Memory B cell (primary cell): ENCODE measurements around the gene CCDC38.

Experiments used
- ATAC-seq: fragments of 150-1000 bp; cut with Tn5 transposase; 2 replicates; pipeline ENCODE4 v1.10.0; 2021; ENCODE audit warnings: low read depth, mild to moderate bottlenecking, moderate library complexity
- DNase-seq, 2 donors: peaks; one replicate each; pipeline ENCODE4 v3.0.0; 2022; ENCODE audit warnings: low spot score in 2 of 2
- H3K27ac Mint-ChIP-seq: one replicate; pipeline ENCODE4 v1.8.0; 2022; ENCODE audit warnings: mild to moderate bottlenecking, moderate library complexity, mixed read lengths
- H3K27me3 Mint-ChIP-seq: one replicate; pipeline ENCODE4 v1.8.0; 2022; ENCODE audit warnings: mixed read lengths
- H3K36me3 Mint-ChIP-seq: one replicate; pipeline ENCODE4 v1.8.0; 2022; ENCODE audit warnings: mild to moderate bottlenecking, mixed read lengths
- H3K4me1 Mint-ChIP-seq: one replicate; pipeline ENCODE4 v1.8.0; 2022; ENCODE audit warnings: mixed read lengths
- H3K4me3 Mint-ChIP-seq: one replicate; pipeline ENCODE4 v1.8.0; 2022; ENCODE audit warnings: mild to moderate bottlenecking, moderate library complexity, mixed read lengths
- H3K9me3 Mint-ChIP-seq: one replicate; pipeline ENCODE4 v1.8.0; 2022; ENCODE audit warnings: mixed read lengths

CCDC38 gene

GRCh38 chr12:95884998-95885397 is 57.4 kb downstream of the CCDC38 start:
- Mint-ChIP-seq H3K4me3 (no peak overlapping the region), H3K27ac (no peak overlapping the region), H3K36me3 (peaks cover 1% of the 10 kb centered on the region), H3K27me3 (peaks cover 1% of the 10 kb centered on the region), H3K4me1 (no peaks in the 10 kb centered on the region), H3K9me3 (no peaks in the 10 kb centered on the region)
- ATAC-seq = no peak
- no peak for DNase-seq

GRCh38 chr12:95882873-95883272 is 59.5 kb downstream of the CCDC38 start:
- Mint-ChIP-seq H3K4me3 (no peak overlapping the region), H3K36me3 (peaks cover 4% of the 10 kb centered on the region), H3K9me3 (no peaks in the 10 kb centered on the region), H3K4me1 (no peaks in the 10 kb centered on the region), H3K27ac (no peak overlapping the region), H3K27me3 (peaks cover 2% of the 10 kb centered on the region)
- DNase-seq = no peak
- ATAC-seq = no peak

- Mint-ChIP-seq H3K27ac (no peak overlapping the region), H3K27me3 (peaks cover 2% of the 10 kb centered on the region), H3K9me3 (no peaks in the 10 kb centered on the region), H3K4me1 (no peaks in the 10 kb centered on the region), H3K4me3 (no peak overlapping the region), H3K36me3 (peaks cover 4% of the 10 kb centered on the region)
- DNase-seq (no peak), ATAC-seq (no peak)
Observed at GRCh38 chr12:95882080-95882479, 60.3 kb downstream of the CCDC38 start.

DNA sequence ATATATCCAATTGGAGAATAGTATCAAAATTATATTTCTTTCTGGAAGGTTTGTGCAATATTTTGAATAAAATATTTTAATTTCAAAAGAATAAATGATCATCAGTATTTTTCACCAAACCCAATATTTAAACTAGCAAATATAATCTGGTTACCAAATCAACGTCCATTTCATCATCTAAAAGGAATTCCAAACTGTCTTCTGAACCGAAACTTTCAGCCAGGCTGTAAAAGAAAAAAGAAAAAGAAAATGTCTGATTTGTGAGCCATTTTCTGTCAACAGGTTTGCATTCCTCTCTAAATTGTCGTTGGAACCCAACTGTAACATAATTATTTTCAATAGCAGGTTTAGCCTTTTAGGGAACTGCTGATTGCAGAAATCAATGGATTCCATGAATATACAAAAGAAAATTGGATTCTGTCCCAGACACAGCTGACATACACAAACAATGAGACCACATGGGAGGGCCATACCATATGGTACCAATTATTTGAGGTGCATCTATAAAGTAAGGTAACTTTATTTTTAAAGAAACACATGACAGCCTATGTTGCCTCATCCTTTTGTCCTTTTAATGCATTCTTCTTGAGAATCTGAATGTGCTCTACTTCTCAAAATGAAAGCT is 61.0 kb downstream of the CCDC38 start:
- peaks cover 4% of the 10 kb centered on the region for H3K36me3 Mint-ChIP-seq

GRCh38 chr12:95880895-95881294 is 61.5 kb downstream of the CCDC38 start:
- Mint-ChIP-seq H3K27ac (no peak overlapping the region), H3K4me3 (no peak overlapping the region), H3K27me3 (peaks cover 2% of the 10 kb centered on the region), H3K36me3 (peaks cover 4% of the 10 kb centered on the region), H3K9me3 (no peaks in the 10 kb centered on the region), H3K4me1 (no peaks in the 10 kb centered on the region)
- ATAC-seq (no peak), DNase-seq (no peak)

More for the DNA sequence above, 61.0 kb downstream of the CCDC38 start:
- no peak overlapping the region for H3K4me3 Mint-ChIP-seq
- no peaks in the 10 kb centered on the region for H3K4me1 Mint-ChIP-seq
- no peaks in the 10 kb centered on the region for H3K9me3 Mint-ChIP-seq
- peaks cover 2% of the 10 kb centered on the region for H3K27me3 Mint-ChIP-seq
- ATAC-seq = no peak
- H3K27ac Mint-ChIP-seq = no peak overlapping the region
- no peak for DNase-seq

DNA sequence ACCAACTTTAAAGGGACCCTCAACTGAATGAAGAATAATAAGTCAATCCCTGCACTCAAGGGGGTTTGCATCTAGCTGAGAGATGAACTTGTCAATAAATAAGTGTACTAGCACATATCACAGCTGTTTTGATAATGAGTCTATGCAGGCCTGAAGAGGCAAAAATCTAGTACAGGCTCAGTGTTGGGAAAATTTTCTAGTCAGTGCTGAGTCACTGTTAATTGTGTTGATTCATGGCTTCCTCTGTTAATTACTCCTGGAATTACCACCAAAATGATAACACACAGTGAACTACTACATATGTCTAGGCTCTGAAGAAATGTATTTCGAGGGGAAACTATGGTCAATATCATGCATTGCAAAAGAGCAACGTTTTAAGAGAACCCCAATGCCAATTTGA is 64.8 kb downstream of the CCDC38 start:
- peaks cover 11% of the 10 kb centered on the region for H3K36me3 Mint-ChIP-seq
- H3K9me3 Mint-ChIP-seq = no peaks in the 10 kb centered on the region
- ATAC-seq (no peak), DNase-seq (no peak)
- H3K4me3 Mint-ChIP-seq = no peak overlapping the region
- peaks cover 2% of the 10 kb centered on the region for H3K27me3 Mint-ChIP-seq
- no peak overlapping the region for H3K27ac Mint-ChIP-seq
- no peaks in the 10 kb centered on the region for H3K4me1 Mint-ChIP-seq

- Mint-ChIP-seq H3K4me3 (no peak overlapping the region), H3K4me1 (no peaks in the 10 kb centered on the region), H3K36me3 (peaks cover 14% of the 10 kb centered on the region), H3K9me3 (no peaks in the 10 kb centered on the region), H3K27ac (no peak overlapping the region), H3K27me3 (no peaks in the 10 kb centered on the region)
- DNase-seq (no peak), ATAC-seq (no peak)
Observed at GRCh38 chr12:95874452-95874851, 68.0 kb downstream of the CCDC38 start.

- H3K27ac Mint-ChIP-seq = no peak overlapping the region
- ATAC-seq (no peak), DNase-seq (no peak)
- peaks cover 5% of the 10 kb centered on the region for H3K4me1 Mint-ChIP-seq
- H3K9me3 Mint-ChIP-seq = no peaks in the 10 kb centered on the region
- H3K27me3 Mint-ChIP-seq = no peaks in the 10 kb centered on the region
- no peak overlapping the region for H3K4me3 Mint-ChIP-seq
- peaks cover 21% of the 10 kb centered on the region for H3K36me3 Mint-ChIP-seq
Observed at GRCh38 chr12:95870897-95871296, 71.5 kb downstream of the CCDC38 start.

DNA sequence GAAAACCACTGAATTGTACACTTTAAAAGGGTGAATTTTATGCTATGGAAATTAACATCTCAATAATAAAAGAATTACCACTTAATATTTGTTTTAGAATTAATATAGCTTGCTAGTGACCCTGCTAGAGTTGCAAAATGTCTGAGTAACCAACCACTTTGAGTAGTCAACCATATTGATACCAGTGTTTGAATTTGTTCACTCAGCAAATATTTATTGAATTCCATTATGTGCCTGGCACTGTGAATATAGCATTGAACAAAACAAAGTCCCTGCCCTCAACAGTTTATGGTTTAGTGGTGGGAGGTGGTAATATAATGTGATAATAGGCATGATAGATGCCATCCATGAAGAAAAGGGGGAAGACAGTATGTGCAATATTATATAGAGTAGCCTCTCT is 79.1 kb downstream of the CCDC38 start:
- DNase-seq (no peak), ATAC-seq (no peak)
- Mint-ChIP-seq H3K27ac (no peak overlapping the region), H3K27me3 (no peaks in the 10 kb centered on the region), H3K36me3 (peaks cover 33% of the 10 kb centered on the region), H3K4me1 (peaks cover 2% of the 10 kb centered on the region), H3K4me3 (no peak overlapping the region), H3K9me3 (no peaks in the 10 kb centered on the region)

- H3K4me1 Mint-ChIP-seq = peaks cover 5% of the 10 kb centered on the region
- H3K27ac Mint-ChIP-seq = no peak overlapping the region
- H3K36me3 Mint-ChIP-seq = peaks cover 26% of the 10 kb centered on the region
- H3K4me3 Mint-ChIP-seq = no peak overlapping the region
- ATAC-seq (no peak), DNase-seq (no peak)
- H3K9me3 Mint-ChIP-seq = no peaks in the 10 kb centered on the region
- H3K27me3 Mint-ChIP-seq = peaks cover 2% of the 10 kb centered on the region
Observed at GRCh38 chr12:95862038-95862437, 80.4 kb downstream of the CCDC38 start.

- no peak overlapping the region for H3K4me3 Mint-ChIP-seq
- ATAC-seq (no peak), DNase-seq (no peak)
- H3K27me3 Mint-ChIP-seq = peaks cover 2% of the 10 kb centered on the region
- peaks cover 5% of the 10 kb centered on the region for H3K4me1 Mint-ChIP-seq
- no peak overlapping the region for H3K27ac Mint-ChIP-seq
- peaks cover 24% of the 10 kb centered on the region for H3K36me3 Mint-ChIP-seq
- no peaks in the 10 kb centered on the region for H3K9me3 Mint-ChIP-seq
Observed at GRCh38 chr12:95859947-95860850, 82.2 kb downstream of the CCDC38 start.

GRCh38 chr12:95859344-95859816 is 83.0 kb downstream of the CCDC38 start:
- DNase-seq = no peak
- H3K27me3 Mint-ChIP-seq = peaks cover 5% of the 10 kb centered on the region
- peak; percentile 2 for ATAC-seq
- peaks cover 24% of the 10 kb centered on the region for H3K36me3 Mint-ChIP-seq
- peaks cover 5% of the 10 kb centered on the region for H3K4me1 Mint-ChIP-seq
- no peak overlapping the region for H3K27ac Mint-ChIP-seq
- H3K9me3 Mint-ChIP-seq = no peaks in the 10 kb centered on the region
- no peak overlapping the region for H3K4me3 Mint-ChIP-seq

DNA sequence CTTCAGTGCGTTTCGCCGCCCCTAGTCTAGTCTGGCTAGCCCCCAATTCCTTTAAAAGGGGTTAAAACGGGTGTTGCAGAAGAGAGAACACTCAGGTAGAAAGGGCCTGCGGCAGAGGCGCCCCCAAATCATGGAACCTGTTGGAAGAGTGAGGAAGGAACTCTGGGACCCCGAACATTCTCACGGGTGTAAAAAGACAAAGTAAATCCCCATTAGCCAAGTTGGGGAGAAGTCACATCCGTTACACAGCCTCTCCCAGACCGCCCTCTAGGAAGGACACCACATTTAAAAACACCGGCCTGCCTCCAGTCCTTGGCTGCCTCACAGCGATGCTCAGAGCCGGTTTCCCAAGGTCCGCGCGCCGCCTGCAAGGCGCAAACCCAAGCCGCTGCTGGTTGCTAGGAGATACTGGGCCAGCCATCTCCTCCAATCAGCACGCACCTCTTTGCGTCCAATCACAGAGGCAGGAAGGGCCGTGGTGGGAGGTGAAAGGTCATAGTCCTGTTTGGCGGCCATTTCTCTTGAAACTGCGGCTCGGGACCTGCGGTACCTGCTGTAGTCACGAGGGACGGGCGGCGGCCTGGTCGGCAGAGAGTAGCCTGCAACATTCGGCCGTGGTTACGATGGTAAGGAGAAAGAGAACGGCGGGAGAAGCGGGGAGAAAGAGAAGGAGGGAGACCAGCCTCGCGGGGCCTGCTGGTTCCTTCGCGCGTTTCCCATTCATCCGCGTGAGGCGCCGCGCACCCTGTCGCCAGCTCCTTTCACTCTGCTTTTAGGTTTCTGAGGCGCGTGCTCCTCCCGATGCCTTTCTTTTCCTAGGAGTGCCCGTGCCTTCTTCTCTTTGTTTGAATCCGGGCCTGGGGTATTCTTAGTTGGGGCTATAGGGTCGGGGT is 83.7 kb downstream of the CCDC38 start, which contains the start of gene SNRPF:
Gene SNRPF (plus strand): TSS at position 502 of the 893 bp plus-strand sequence. CDS start 122 bp downstream, at position 624.
- Mint-ChIP-seq H3K27me3 (peaks cover 5% of the 10 kb centered on the region), H3K9me3 (no peaks in the 10 kb centered on the region), H3K4me1 (peaks cover 5% of the 10 kb centered on the region), H3K27ac (no peak within 1 kb of the TSS), H3K36me3 (peaks cover 23% of the 10 kb centered on the region), H3K4me3 (peak within 1 kb of the TSS; percentile 58)
- DNase-seq = peak; percentile 92 to 95
- ATAC-seq = peak; percentile 97
